Measurements from ENCODE around the gene ABHD17A. TPM values are rescaled to one million over a fixed set of nuclear protein-coding genes. Genes with fewer than 3 reads are reported as not detected.
"Not testable (repeated sequence)": the region's sequence is repeated elsewhere in the genome, so short reads cannot be mapped to it uniquely, and the experiment has no call there.

The ABHD17A gene
- total and polyA plus RNA-seq, 2 of the 8 experiments (the other 6 are each of a cell fraction or from before 2014, with no cell fraction given) = 41.2 to 87.4 TPM

- not testable (repeated sequence) for H2BK20ac ChIP-seq (ENCODE audit: low read length); H2BK15ac ChIP-seq (ENCODE audit: low read length); FAIRE-seq; H3K27me3 ChIP-seq (replicated peaks in 1 of 4; ENCODE audit: control insufficient read depth in 3 of 4, extremely low read depth in 1 of 4, insufficient read depth in 3 of 4, low read length in 3 of 4); H3K14ac ChIP-seq (ENCODE audit: insufficient read length); H3K23ac ChIP-seq (ENCODE audit: insufficient read length); H3K27ac ChIP-seq (ENCODE audit: low read depth, low read length); H3K9me3 ChIP-seq (ENCODE audit: insufficient read depth in 2 of 2, low read depth in 1 of 2, low read length in 1 of 2); H2AK5ac ChIP-seq (ENCODE audit: low read depth, low read length); H4K20me1 ChIP-seq (replicated peaks in 1 of 2; ENCODE audit: control insufficient read depth in 1 of 2, insufficient read depth in 2 of 2, low read length in 2 of 2); H3K36me3 ChIP-seq (ENCODE audit: control insufficient read depth in 2 of 4, insufficient read depth in 4 of 4, low read length in 3 of 4); H3K4me1 ChIP-seq (replicated peaks in 1 of 4; ENCODE audit: control insufficient read depth in 3 of 4, insufficient read depth in 4 of 4, low read length in 3 of 4); DNase-seq (ENCODE audit: low read depth in 1 of 2, low spot score in 2 of 2)
- Histone ChIP-seq H4K5ac (ENCODE audit: insufficient read length, low read depth, low read length) (peak overlapping the region; percentile 60), H3K56ac (replicated peaks; ENCODE audit: insufficient read length, low read depth, low read length) (peak overlapping the region; percentile 30), H3K4me3 (ENCODE audit: extremely low read depth in 1 of 4, insufficient read depth in 2 of 4, low read depth in 3 of 4, low read length in 4 of 4) (peak overlapping the region; percentile 86 to 91 (median 88)), H2BK12ac (ENCODE audit: low read depth, low read length) (0 out of 2 replicates have a peak overlapping the region, but pooled peaks have one; percentile 75), H2BK120ac (replicated peaks; ENCODE audit: low read depth, low read length) (peak overlapping the region; percentile 72), H3K4ac (replicated peaks; ENCODE audit: insufficient read length, low read depth, low read length) (peak overlapping the region; percentile 97), H3K9ac (replicated peaks in 1 of 4; ENCODE audit: extremely low read depth in 1 of 4, low read depth in 3 of 4, low read length in 3 of 4) (peak overlapping the region in 3 of 4 experiments; percentile 16 to 62 (median 62); a peak in 5 of 7 replicates), H3K18ac (ENCODE audit: extremely low read depth, low read length) (peak overlapping the region; percentile 93), H3K79me2 (ENCODE audit: control insufficient read depth in 1 of 2, insufficient read depth in 2 of 2, low read length in 2 of 2) (peaks cover 0 to 33% of the 10 kb centered on the region in 2 experiments; a peak in 3 of 4 replicates), H2BK5ac (ENCODE audit: low read depth, low read length) (peak overlapping the region; percentile 60; the same call in 1 of the 2 replicates), H4K8ac (ENCODE audit: extremely low read depth, insufficient read depth, low read length) (peak overlapping the region; percentile 60), H2AFZ (ENCODE audit: low read length) (0 out of 2 replicates have a peak overlapping the region, but pooled peaks have one; percentile 95), H4K91ac (replicated peaks; ENCODE audit: insufficient read length, low read length) (peak overlapping the region; percentile 61), H3K79me1 (ENCODE audit: low read depth, low read length) (peaks cover 10% of the 10 kb centered on the region), H3K23me2 (ENCODE audit: low read depth, low read length) (peaks cover 14% of the 10 kb centered on the region), H3K4me2 (ENCODE audit: insufficient read depth in 1 of 2, low read depth in 2 of 2, low read length in 2 of 2) (peak overlapping the region; percentile 89 to 99)
- CTCF ChIA-PET (ENCODE audit: partially characterized antibody) = interaction anchor here (0.6 to 2.4 kb wide), 15 partner anchors 9 to 308 kb away, joined by 3 to 12 read pairs (median 3); partner anchors contain the start of genes ABHD17A, ADAT3 and SCAMP4
- whole genome bisulfite sequencing, 2 experiments (ENCODE audit: extremely low coverage in 1 of 2, insufficient coverage in 1 of 2, insufficient read length in 1 of 2, insufficient replicate concordance in 2 of 2, low coverage in 1 of 2, low lambda C conversion rate in 2 of 2, missing lambda C conversion rate in 1 of 2) = 4% methylated on average over 37 of the region's 53 CpGs; no CpG with 5 or more reads in 1 of the 2 experiments
- TF ChIP-seq KDM4A (IDR thresholded peaks at IDR 0.05; ENCODE audit: low read depth, low read length, severe bottlenecking) (peak; percentile 50), RAD21 (IDR thresholded peaks at IDR 0.05 in 1 of 2, conservative IDR thresholded peaks at IDR 0.05 in 1 of 2; ENCODE audit: low read depth in 2 of 2, low read length in 2 of 2) (peak in 1 of 2 experiments; percentile 4; a peak in 1 of 4 replicates), TAF7 (optimal IDR thresholded peaks at IDR 0.05; ENCODE audit: borderline replicate concordance, low read depth, low read length) (peak; percentile 38), E2F6 (IDR thresholded peaks at IDR 0.05) (peak; percentile 92)
- TF ChIP-seq, protein P1, sequence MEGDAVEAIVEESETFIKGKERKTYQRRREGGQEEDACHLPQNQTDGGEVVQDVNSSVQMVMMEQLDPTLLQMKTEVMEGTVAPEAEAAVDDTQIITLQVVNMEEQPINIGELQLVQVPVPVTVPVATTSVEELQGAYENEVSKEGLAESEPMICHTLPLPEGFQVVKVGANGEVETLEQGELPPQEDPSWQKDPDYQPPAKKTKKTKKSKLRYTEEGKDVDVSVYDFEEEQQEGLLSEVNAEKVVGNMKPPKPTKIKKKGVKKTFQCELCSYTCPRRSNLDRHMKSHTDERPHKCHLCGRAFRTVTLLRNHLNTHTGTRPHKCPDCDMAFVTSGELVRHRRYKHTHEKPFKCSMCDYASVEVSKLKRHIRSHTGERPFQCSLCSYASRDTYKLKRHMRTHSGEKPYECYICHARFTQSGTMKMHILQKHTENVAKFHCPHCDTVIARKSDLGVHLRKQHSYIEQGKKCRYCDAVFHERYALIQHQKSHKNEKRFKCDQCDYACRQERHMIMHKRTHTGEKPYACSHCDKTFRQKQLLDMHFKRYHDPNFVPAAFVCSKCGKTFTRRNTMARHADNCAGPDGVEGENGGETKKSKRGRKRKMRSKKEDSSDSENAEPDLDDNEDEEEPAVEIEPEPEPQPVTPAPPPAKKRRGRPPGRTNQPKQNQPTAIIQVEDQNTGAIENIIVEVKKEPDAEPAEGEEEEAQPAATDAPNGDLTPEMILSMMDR (IDR thresholded peaks at IDR 0.05; ENCODE audit: control extremely low read depth in 1 of 3, insufficient read depth in 1 of 3, low read depth in 1 of 3, low read length in 3 of 3) = peak; percentile 13 to 36 (median 28); a peak in 3 of 4 replicates
- POLR2A ChIA-PET (ENCODE audit: partially characterized antibody) = interaction anchor here (0.6 to 2.6 kb wide), 9 partner anchors 10 to 608 kb away, joined by 3 to 13 read pairs (median 4); partner anchors contain the start of genes ADAT3, CIRBP and SCAMP4
Observed at GRCh38 chr19:1876496-1877279, 8.6 kb downstream of the ABHD17A start.
